ENCODE measurements around the gene GRIK3. TPM values are rescaled to one million over a fixed set of nuclear protein-coding genes. Genes with fewer than 3 reads are reported as not detected.

Gene GRIK3
- total and polyA plus RNA-seq, 8 donors: under 0.01 to 4.9 (median 0.46) TPM; not detected in 1

DNA sequence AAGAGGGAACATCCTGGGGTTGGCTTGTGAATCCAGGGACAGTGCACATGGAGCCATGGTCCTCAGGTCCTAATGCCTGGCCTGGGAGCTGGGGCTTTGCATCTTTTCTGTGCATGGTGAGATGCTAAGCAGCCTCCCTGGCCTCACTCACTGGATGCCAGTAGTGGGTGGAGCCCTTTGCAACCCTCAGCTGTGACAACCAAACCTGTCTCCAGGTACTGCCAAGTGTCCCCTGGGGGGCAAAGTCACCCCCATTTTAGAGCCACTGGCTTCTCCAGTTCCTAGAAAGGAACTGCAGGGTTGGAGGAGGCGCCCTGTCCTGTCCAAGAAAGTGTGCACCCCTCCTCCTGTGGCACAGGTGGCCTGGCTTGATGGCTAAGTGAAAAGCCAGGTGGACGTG lies 44.6 kb upstream of the GRIK3 start:
- Histone ChIP-seq H3K27ac (no peak overlapping the region), H3K36me3 (no peaks in the 10 kb centered on the region), H3K27me3 (peaks cover 0 to 41% (median 0%) of the 10 kb centered on the region in 3 donors), H3K4me3 (no peak overlapping the region), H3K9me3 (no peaks in the 10 kb centered on the region), H3K4me1 (no peaks in the 10 kb centered on the region)
- intact Hi-C loops (cut with DNase I; ENCODE audit: low total_unique reads): no loop called here
- TF ChIP-seq POLR2A (IDR thresholded peaks at IDR 0.05) (no peak), POLR2AphosphoS5 (IDR thresholded peaks at IDR 0.05) (no peak), EP300 (IDR thresholded peaks at IDR 0.05) (no peak), CTCF (IDR thresholded peaks at IDR 0.05) (no peak)
- no peak for DNase-seq
- 72 to 90% (median 83%) methylated on average over 2 of the region's 2 CpGs for WGBS, 5 donors

- Histone ChIP-seq H3K4me3 (no peak overlapping the region), H3K4me1 (no peaks in the 10 kb centered on the region), H3K27me3 (peaks cover 0 to 50% (median 5%) of the 10 kb centered on the region in 3 donors), H3K9me3 (no peaks in the 10 kb centered on the region), H3K27ac (no peak overlapping the region), H3K36me3 (no peaks in the 10 kb centered on the region)
- TF ChIP-seq POLR2AphosphoS5 (IDR thresholded peaks at IDR 0.05) (no peak), POLR2A (IDR thresholded peaks at IDR 0.05) (no peak), EP300 (IDR thresholded peaks at IDR 0.05) (no peak), CTCF (IDR thresholded peaks at IDR 0.05) (no peak)
- DNase-seq: no peak
- intact Hi-C loops (cut with DNase I; ENCODE audit: low total_unique reads): no loop called here
- 53 to 79% (median 61%) methylated on average over 2 of the region's 2 CpGs for WGBS, 5 donors
Observed at GRCh38 chr1:37076168-37076567, 41.9 kb upstream of the GRIK3 start.

DNA sequence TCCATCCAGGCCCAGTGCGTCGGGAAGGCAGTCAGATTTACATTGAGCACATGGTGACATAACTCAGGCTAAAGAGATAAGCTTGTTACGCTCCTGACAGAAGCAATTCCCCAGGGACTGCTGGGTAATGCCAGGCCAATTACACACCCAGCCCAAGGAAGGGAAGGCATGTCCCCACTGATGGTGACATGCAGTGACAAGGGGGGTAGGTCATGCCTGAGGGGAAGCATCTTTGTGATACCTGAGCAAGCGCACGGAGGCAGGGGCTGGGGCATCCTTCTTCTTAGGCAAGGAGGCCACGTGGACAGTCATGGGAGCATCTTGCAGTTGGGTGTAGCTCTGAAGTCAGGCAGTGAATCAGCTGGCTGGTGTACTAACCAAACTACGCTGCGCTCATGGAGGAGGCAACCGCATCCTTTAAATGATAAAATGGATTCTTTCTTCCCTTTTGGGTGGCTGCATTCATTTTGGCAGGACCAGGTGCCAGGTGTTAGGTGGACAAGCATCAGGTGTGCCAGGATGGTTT lies 39.6 kb upstream of the GRIK3 start:
- intact Hi-C loops (cut with DNase I; ENCODE audit: low total_unique reads): no loop called here
- TF ChIP-seq POLR2AphosphoS5 (IDR thresholded peaks at IDR 0.05) (no peak), POLR2A (IDR thresholded peaks at IDR 0.05) (no peak), EP300 (IDR thresholded peaks at IDR 0.05) (no peak), CTCF (IDR thresholded peaks at IDR 0.05) (no peak)
- Histone ChIP-seq H3K27ac (no peak overlapping the region), H3K36me3 (no peaks in the 10 kb centered on the region), H3K4me3 (no peak overlapping the region), H3K9me3 (no peaks in the 10 kb centered on the region), H3K27me3 (peaks cover 0 to 53% (median 10%) of the 10 kb centered on the region in 3 donors), H3K4me1 (no peaks in the 10 kb centered on the region)
- 60 to 74% (median 69%) methylated on average over 6 to 9 of the region's 9 CpGs for WGBS, 5 donors
- DNase-seq: no peak

GRCh38 chr1:37073152-37073853 lies 39.0 kb upstream of the GRIK3 start:
- TF ChIP-seq EP300 (IDR thresholded peaks at IDR 0.05) (no peak), POLR2A (IDR thresholded peaks at IDR 0.05) (no peak), CTCF (IDR thresholded peaks at IDR 0.05) (no peak), POLR2AphosphoS5 (IDR thresholded peaks at IDR 0.05) (no peak)
- WGBS, 5 donors: 57 to 62% (median 61%) methylated on average over 9 of the region's 9 CpGs
- Histone ChIP-seq H3K36me3 (no peaks in the 10 kb centered on the region), H3K9me3 (no peaks in the 10 kb centered on the region), H3K27me3 (peaks cover 0 to 54% (median 10%) of the 10 kb centered on the region in 3 donors), H3K4me3 (no peak overlapping the region), H3K4me1 (no peaks in the 10 kb centered on the region), H3K27ac (no peak overlapping the region)
- intact Hi-C loops (cut with DNase I; ENCODE audit: low total_unique reads): no loop called here
- no peak for DNase-seq

Data from stomach (tissue), 9 donors.